ENCODE data around the gene QSOX2.

Gene QSOX2

DNA sequence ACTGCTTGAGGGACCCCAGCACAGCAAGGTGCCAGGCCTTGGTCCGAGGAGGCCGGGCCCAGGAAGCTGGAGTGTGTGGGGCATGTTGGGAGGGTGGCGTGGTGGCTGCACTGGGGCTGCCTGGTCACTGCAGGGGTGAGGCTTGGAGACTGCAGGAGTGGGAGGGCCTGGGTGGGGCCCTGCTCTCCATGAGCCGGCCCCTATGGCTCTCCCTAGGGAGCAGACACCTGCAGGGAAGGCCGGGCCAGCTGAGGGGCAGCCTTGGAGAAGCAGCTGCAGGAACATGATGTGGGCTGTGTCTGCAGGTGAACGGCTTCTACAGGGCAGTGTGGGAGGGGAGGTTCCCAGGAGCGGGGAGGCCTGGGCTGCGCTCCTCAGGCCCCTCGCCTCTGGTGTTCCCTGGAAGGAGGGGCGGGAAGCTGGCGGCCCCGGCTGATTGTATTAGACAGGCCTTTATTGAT is 85.2 kb downstream of the QSOX2 start:
- Histone ChIP-seq H3K4me3 (ENCODE audit: extremely low read depth, insufficient read depth, low read length, poor library complexity, severe bottlenecking) (no peak overlapping the region), H3K27ac (ENCODE audit: low read depth, low read length, severe bottlenecking) (no peak overlapping the region), H3K4me1 (ENCODE audit: control insufficient read depth, insufficient read depth, low read length, poor library complexity, severe bottlenecking) (peaks cover 3% of the 10 kb centered on the region), H3K9me3 (ENCODE audit: control insufficient read depth, low read length) (no peaks in the 10 kb centered on the region), H3K36me3 (ENCODE audit: control insufficient read depth, insufficient read depth, low read length) (no peaks in the 10 kb centered on the region)
- 72 to 76% methylated on average over 9 to 11 of the region's 12 CpGs for WGBS, 2 experiments (ENCODE audit: insufficient coverage in 2 of 2)

DNA sequence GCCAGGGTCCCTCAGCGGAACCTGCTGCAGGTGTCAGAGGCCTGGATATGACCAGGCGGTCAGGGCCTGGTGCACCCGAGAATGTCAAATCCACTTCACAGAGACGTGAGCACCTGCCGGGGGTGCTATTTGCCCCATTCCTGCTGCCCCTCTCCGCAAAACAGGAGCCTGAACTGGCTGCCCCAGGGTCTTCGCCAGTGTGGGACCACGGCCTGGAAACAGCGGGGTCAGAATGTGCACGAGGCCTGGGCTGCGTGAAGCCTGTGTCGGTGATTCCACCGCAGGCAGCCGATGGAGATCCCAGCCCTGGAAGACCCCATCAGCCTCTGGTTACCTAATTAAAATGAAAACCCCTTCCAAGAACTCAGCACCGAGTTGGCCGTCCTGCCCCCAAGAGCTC is 85.8 kb downstream of the QSOX2 start:
- Histone ChIP-seq H3K9me3 (ENCODE audit: control insufficient read depth, low read length) (no peaks in the 10 kb centered on the region), H3K36me3 (ENCODE audit: control insufficient read depth, insufficient read depth, low read length) (no peaks in the 10 kb centered on the region), H3K4me1 (ENCODE audit: control insufficient read depth, insufficient read depth, low read length, poor library complexity, severe bottlenecking) (peaks cover 3% of the 10 kb centered on the region), H3K4me3 (ENCODE audit: extremely low read depth, insufficient read depth, low read length, poor library complexity, severe bottlenecking) (no peak overlapping the region), H3K27ac (ENCODE audit: low read depth, low read length, severe bottlenecking) (no peak overlapping the region)
- 87 to 90% methylated on average over 16 of the region's 16 CpGs for WGBS, 2 experiments (ENCODE audit: insufficient coverage in 2 of 2)

DNA sequence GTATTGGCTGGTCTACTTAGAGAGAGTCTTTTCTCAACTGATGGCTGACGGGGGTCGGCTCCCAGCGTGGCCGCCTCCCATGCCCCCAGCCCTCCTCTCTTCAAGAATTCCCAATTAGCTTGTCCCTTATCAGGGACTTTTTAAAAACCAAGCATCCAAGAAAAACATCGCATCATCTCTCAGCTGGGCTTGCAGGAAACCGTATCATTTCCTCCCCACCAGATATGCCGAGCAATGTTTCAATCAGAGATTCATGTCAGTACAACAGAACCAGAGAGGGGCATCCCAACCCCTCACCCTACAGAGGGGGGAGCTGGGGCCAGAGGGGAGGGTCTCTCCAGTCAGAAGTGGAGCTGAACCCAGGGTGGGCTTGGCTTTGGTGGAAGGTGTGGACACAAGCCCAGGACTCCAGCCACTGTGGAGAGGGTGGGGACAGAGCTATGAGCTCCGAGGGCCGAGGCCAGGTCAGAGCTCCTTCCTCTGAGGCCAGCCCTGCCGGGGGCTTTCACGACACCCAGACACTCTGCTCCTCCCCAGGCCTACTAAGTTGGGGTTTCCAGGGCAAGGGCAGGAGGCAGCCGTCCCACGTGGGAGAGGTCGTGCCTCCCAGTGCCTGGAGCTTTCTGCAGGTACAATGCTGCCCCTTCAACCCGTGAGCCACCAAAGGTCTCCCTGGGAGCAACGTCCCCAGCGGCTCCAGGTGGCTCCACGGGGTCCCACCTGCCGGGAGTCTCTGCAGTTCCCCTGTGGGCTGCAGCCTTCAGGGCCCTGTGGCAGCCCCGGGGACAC is 87.9 kb downstream of the QSOX2 start:
- 85 to 87% methylated on average over 15 to 18 of the region's 20 CpGs for WGBS, 2 experiments (ENCODE audit: insufficient coverage in 2 of 2)
- peaks cover 3% of the 10 kb centered on the region for H3K4me1 ChIP-seq (ENCODE audit: control insufficient read depth, insufficient read depth, low read length, poor library complexity, severe bottlenecking)
- H3K27ac ChIP-seq (ENCODE audit: low read depth, low read length, severe bottlenecking): no peak overlapping the region

More for the DNA sequence above, 87.9 kb downstream of the QSOX2 start:
- Histone ChIP-seq H3K36me3 (ENCODE audit: control insufficient read depth, insufficient read depth, low read length) (no peaks in the 10 kb centered on the region), H3K9me3 (ENCODE audit: control insufficient read depth, low read length) (no peaks in the 10 kb centered on the region), H3K4me3 (ENCODE audit: extremely low read depth, insufficient read depth, low read length, poor library complexity, severe bottlenecking) (no peak overlapping the region)

Measured in mesodermal cell (in vitro differentiated cells).